ENCODE results near the gene BCL11B.

BCL11B gene

DNA sequence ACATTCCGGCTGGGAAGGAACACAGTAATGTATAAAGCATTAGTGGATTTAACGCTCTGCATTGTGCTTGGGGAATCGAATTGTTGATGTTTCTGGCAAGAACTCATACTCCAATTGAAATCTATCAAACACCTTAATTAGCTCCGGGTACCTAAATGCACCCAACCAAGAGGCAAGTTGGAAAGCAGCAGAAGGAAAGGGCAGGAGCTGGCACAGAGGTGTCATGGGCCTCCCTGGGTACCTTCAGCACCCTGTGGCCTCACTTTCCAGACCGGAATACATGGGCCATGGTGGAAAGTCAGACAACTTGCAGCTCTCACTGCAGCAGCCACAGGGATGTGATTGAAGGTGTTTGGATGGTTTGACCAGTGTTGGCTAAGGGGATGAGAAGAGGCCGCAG is 6.8 kb upstream of the BCL11B start:
- ChIA-PET CTCF (interaction anchor here (5.3 kb wide), 1 partner anchor 12 kb away, joined by 23 read pairs; no protein-coding TSS in a partner anchor), POLR2A (no interaction called here)
- no peak for DNase-seq
- WGBS (ENCODE audit: insufficient coverage) = 100% methylated on average over 1 of the region's 6 CpGs
- Histone ChIP-seq H3K4me3 (ENCODE audit: control insufficient read depth in 1 of 7, extremely low read depth in 1 of 7, insufficient read depth in 4 of 7, low read depth in 2 of 7, low read length in 6 of 7) (no peak overlapping the region), H3K9me3 (ENCODE audit: control extremely low read depth in 1 of 5, control insufficient read depth in 4 of 5, insufficient read depth in 2 of 5, low read depth in 1 of 5, low read length in 4 of 5) (no peaks in the 10 kb centered on the region), H3K27me3 (replicated peaks in 2 of 5; ENCODE audit: control insufficient read depth in 4 of 5, insufficient read depth in 5 of 5, low read length in 4 of 5) (peaks cover 6 to 88% (median 42%) of the 10 kb centered on the region in 5 experiments), H3K4me1 (ENCODE audit: control extremely low read depth in 1 of 4, control insufficient read depth in 4 of 4, insufficient read depth in 4 of 4, low read length in 3 of 4) (peaks cover 0 to 8% (median 6%) of the 10 kb centered on the region in 4 experiments), H3K36me3 (ENCODE audit: control insufficient read depth in 4 of 4, insufficient read depth in 4 of 4, low read length in 3 of 4) (no peaks in the 10 kb centered on the region), H3K27ac (ENCODE audit: insufficient read depth in 1 of 2, low read depth in 1 of 2, low read length in 2 of 2, poor library complexity in 1 of 2, severe bottlenecking in 2 of 2) (no peak overlapping the region)

DNA sequence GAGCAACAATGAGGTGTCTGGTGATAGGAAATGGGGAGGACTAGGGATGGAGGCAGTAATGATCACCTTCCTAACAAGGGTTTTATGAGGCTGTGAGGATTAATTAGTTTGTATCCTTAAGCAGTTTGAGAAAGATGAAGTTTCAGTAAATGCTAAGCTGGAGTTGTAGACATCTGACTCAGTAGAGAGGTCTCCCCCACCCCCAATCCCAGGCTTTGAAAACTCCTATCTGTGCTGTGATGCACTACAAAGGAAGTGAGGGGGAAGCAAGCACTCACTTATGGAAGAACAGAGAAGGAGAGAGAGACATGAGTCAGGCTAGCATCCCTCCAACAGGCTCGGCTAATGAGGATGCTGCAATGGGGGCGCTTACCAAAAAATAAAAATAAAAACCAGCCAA is 5.5 kb upstream of the BCL11B start:
- Histone ChIP-seq H3K4me3 (ENCODE audit: control insufficient read depth in 1 of 7, extremely low read depth in 1 of 7, insufficient read depth in 4 of 7, low read depth in 2 of 7, low read length in 6 of 7) (no peak overlapping the region), H3K4me1 (ENCODE audit: control extremely low read depth in 1 of 4, control insufficient read depth in 4 of 4, insufficient read depth in 4 of 4, low read length in 3 of 4) (peaks cover 0 to 21% (median 13%) of the 10 kb centered on the region in 4 experiments), H3K9me3 (ENCODE audit: control extremely low read depth in 1 of 5, control insufficient read depth in 4 of 5, insufficient read depth in 2 of 5, low read depth in 1 of 5, low read length in 4 of 5) (no peaks in the 10 kb centered on the region), H3K36me3 (ENCODE audit: control insufficient read depth in 4 of 4, insufficient read depth in 4 of 4, low read length in 3 of 4) (no peaks in the 10 kb centered on the region), H3K27ac (ENCODE audit: insufficient read depth in 1 of 2, low read depth in 1 of 2, low read length in 2 of 2, poor library complexity in 1 of 2, severe bottlenecking in 2 of 2) (no peak overlapping the region), H3K27me3 (replicated peaks in 2 of 5; ENCODE audit: control insufficient read depth in 4 of 5, insufficient read depth in 5 of 5, low read length in 4 of 5) (peaks cover 6 to 98% (median 49%) of the 10 kb centered on the region in 5 experiments)
- no peak for DNase-seq
- POLR2A ChIA-PET = no interaction called here
- CTCF ChIA-PET = interaction anchor here (5.3 kb wide), 1 partner anchor 11 kb away, joined by 23 read pairs; no protein-coding TSS in a partner anchor
- no CpG with 5 or more reads among the region's 2 CpGs for WGBS (ENCODE audit: insufficient coverage)

DNA sequence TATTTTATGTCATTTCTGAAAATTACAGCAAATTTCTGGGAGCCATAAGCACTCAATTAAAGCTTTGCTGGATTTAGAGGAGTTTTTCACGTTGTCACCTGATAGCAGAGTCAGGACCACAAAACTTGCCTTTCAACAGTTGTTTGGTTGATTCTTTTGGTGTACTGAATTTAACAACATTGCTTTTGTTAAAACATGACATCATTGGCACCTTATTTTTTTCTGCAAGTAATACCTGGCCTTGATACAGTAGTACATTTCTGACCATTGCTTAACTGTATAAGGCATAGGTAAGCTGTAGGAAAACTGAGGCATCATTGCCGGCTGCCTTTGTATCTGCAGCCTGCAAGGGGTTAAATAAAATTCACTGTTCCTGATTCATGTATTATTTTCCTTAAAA is 4.5 kb upstream of the BCL11B start:
- WGBS (ENCODE audit: insufficient coverage) = 40% methylated on average over 1 of the region's 2 CpGs

DNA sequence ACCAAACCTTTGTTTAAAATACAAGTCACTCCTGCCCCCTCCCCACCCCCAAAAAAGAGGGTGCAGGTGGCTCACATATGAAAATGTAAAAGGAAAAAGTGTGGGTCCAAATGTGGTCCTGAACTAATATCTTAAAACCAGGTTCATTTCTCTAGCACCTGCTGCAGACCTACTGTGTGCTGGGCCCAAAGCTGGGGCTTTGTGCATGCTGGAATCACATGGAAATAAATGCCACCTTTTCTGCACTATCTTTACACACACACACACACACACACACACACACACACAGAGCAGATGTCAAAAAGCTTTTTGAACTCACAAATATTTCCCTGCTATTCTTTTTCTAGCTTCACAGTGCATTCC is 3.2 kb upstream of the BCL11B start:
- Histone ChIP-seq H3K9me3 (ENCODE audit: control extremely low read depth in 1 of 5, control insufficient read depth in 4 of 5, insufficient read depth in 2 of 5, low read depth in 1 of 5, low read length in 4 of 5) (no peaks in the 10 kb centered on the region), H3K27me3 (replicated peaks in 2 of 5; ENCODE audit: control insufficient read depth in 4 of 5, insufficient read depth in 5 of 5, low read length in 4 of 5) (peaks cover 5 to 99% (median 52%) of the 10 kb centered on the region in 5 experiments), H3K4me3 (ENCODE audit: control insufficient read depth in 1 of 7, extremely low read depth in 1 of 7, insufficient read depth in 4 of 7, low read depth in 2 of 7, low read length in 6 of 7) (no peak overlapping the region), H3K27ac (ENCODE audit: insufficient read depth in 1 of 2, low read depth in 1 of 2, low read length in 2 of 2, poor library complexity in 1 of 2, severe bottlenecking in 2 of 2) (no peak overlapping the region), H3K4me1 (ENCODE audit: control extremely low read depth in 1 of 4, control insufficient read depth in 4 of 4, insufficient read depth in 4 of 4, low read length in 3 of 4) (peaks cover 3 to 39% (median 30%) of the 10 kb centered on the region in 4 experiments), H3K36me3 (ENCODE audit: control insufficient read depth in 4 of 4, insufficient read depth in 4 of 4, low read length in 3 of 4) (no peaks in the 10 kb centered on the region)
- ChIA-PET CTCF (interaction anchor here (5.3 kb wide), 1 partner anchor 8 kb away, joined by 23 read pairs; no protein-coding TSS in a partner anchor), POLR2A (no interaction called here)
- DNase-seq = no peak

More for the DNA sequence above, 4.5 kb upstream of the BCL11B start:
- CTCF ChIA-PET = interaction anchor here (0.7 to 5.3 kb wide), 3 partner anchors 10 to 1055 kb away, joined by 3 to 23 read pairs (median 3); no protein-coding TSS in a partner anchor
- DNase-seq = no peak
- H3K27me3 ChIP-seq (replicated peaks in 2 of 5; ENCODE audit: control insufficient read depth in 4 of 5, insufficient read depth in 5 of 5, low read length in 4 of 5) = peaks cover 5 to 100% (median 50%) of the 10 kb centered on the region in 5 experiments
- POLR2A ChIA-PET = no interaction called here
- no peak overlapping the region for H3K27ac ChIP-seq (ENCODE audit: insufficient read depth in 1 of 2, low read depth in 1 of 2, low read length in 2 of 2, poor library complexity in 1 of 2, severe bottlenecking in 2 of 2)
- peaks cover 1 to 32% (median 24%) of the 10 kb centered on the region in 4 experiments for H3K4me1 ChIP-seq (ENCODE audit: control extremely low read depth in 1 of 4, control insufficient read depth in 4 of 4, insufficient read depth in 4 of 4, low read length in 3 of 4)
- H3K4me3 ChIP-seq (ENCODE audit: control insufficient read depth in 1 of 7, extremely low read depth in 1 of 7, insufficient read depth in 4 of 7, low read depth in 2 of 7, low read length in 6 of 7) = no peak overlapping the region
- H3K36me3 ChIP-seq (ENCODE audit: control insufficient read depth in 4 of 4, insufficient read depth in 4 of 4, low read length in 3 of 4) = no peaks in the 10 kb centered on the region
- H3K9me3 ChIP-seq (ENCODE audit: control extremely low read depth in 1 of 5, control insufficient read depth in 4 of 5, insufficient read depth in 2 of 5, low read depth in 1 of 5, low read length in 4 of 5) = no peaks in the 10 kb centered on the region

DNA sequence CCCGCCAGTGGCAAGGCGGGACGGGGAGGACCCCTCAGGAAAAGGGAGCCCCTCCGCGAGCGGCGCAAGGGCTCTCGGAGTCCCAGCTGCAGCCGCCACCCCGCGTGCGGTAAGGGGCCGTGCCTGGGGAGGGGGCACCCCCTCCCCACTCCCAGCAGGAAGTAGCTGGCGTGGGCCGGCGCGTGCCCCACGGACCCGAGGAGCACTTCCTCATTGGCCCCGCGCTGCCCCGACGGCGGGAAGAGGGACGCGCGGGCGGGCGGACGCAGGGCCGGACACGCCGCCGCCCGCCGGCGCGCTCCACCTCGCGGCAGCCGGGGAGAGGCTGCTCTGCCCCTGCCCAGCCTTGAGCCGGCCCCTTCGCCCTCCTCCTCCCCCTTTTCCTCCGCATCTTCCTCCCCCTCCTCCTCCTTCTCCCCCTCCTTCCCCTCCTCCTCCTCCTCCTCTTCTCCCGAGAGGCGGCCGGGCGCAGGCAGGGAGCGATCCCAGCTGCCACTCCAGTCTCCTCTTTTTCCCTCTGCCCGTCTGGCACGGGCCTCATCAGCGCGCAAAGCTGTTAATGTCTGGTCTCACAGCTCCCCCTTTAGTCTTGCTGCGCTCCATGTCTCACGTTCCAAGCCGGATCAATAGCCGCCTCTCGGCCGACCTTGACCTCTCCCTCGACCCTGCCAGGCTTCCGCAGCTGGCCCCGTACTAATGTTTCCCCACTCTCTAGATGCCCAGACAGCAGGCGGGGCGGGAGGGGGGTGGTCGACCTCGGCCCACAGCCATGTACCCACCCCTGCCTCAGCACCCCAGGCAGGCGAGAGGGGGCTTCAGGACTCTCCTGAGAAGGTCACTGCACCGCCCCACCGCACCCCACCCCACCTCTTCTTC is 2.6 kb upstream of the BCL11B start:
- ChIA-PET CTCF (interaction anchor here (5.3 kb wide), 1 partner anchor 8 kb away, joined by 23 read pairs; no protein-coding TSS in a partner anchor), POLR2A (no interaction called here)
- H3K4me1 ChIP-seq (ENCODE audit: control extremely low read depth in 1 of 4, control insufficient read depth in 4 of 4, insufficient read depth in 4 of 4, low read length in 3 of 4) = peaks cover 3 to 45% (median 34%) of the 10 kb centered on the region in 4 experiments
- no peak overlapping the region for H3K27ac ChIP-seq (ENCODE audit: insufficient read depth in 1 of 2, low read depth in 1 of 2, low read length in 2 of 2, poor library complexity in 1 of 2, severe bottlenecking in 2 of 2)
- under 1% methylated on average over 65 of the region's 69 CpGs for WGBS (ENCODE audit: insufficient coverage)
- DNase-seq = peak; percentile 42 to 60 (median 46)
- peaks cover 5 to 99% (median 51%) of the 10 kb centered on the region in 5 experiments for H3K27me3 ChIP-seq (replicated peaks in 2 of 5; ENCODE audit: control insufficient read depth in 4 of 5, insufficient read depth in 5 of 5, low read length in 4 of 5)
- H3K4me3 ChIP-seq (ENCODE audit: control insufficient read depth in 1 of 7, extremely low read depth in 1 of 7, insufficient read depth in 4 of 7, low read depth in 2 of 7, low read length in 6 of 7) = peak overlapping the region in 5 of 7 experiments; percentile 6 to 68 (median 51)
- H3K9me3 ChIP-seq (ENCODE audit: control extremely low read depth in 1 of 5, control insufficient read depth in 4 of 5, insufficient read depth in 2 of 5, low read depth in 1 of 5, low read length in 4 of 5) = no peaks in the 10 kb centered on the region
- H3K36me3 ChIP-seq (ENCODE audit: control insufficient read depth in 4 of 4, insufficient read depth in 4 of 4, low read length in 3 of 4) = no peaks in the 10 kb centered on the region

DNA sequence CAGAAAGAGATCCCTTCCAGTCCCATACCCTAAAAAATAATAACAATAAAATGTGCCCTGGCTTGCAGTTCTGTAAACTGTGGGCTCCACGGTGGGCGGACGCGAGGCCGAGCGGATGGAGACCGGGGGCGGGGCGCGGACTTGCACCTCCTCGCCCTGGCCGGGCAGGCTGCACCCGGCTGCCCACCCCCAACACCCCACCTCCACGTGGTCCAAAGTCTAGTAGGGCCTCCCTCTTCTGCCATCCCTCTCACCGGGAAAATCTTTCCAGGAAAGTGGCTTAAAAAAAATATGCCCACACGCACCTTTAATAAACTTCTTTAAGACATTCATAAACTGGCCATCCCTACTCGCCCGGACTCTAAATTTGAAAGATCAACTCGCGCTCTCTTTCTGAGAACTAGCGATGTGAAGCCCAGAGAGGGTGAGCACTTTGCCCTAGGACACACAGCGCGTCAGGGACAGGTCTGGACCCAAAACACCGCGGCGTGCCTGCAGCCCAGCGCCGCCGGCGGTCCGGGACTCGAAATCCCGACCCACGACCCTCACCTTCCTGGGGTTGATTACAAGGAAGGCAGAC is 1.9 kb upstream of the BCL11B start:
- DNase-seq = no peak
- ChIA-PET CTCF (no interaction called here), POLR2A (no interaction called here)
- Histone ChIP-seq H3K27me3 (replicated peaks in 2 of 5; ENCODE audit: control insufficient read depth in 4 of 5, insufficient read depth in 5 of 5, low read length in 4 of 5) (peaks cover 5 to 99% (median 50%) of the 10 kb centered on the region in 5 experiments), H3K4me1 (ENCODE audit: control extremely low read depth in 1 of 4, control insufficient read depth in 4 of 4, insufficient read depth in 4 of 4, low read length in 3 of 4) (peaks cover 3 to 46% (median 34%) of the 10 kb centered on the region in 4 experiments), H3K36me3 (ENCODE audit: control insufficient read depth in 4 of 4, insufficient read depth in 4 of 4, low read length in 3 of 4) (no peaks in the 10 kb centered on the region), H3K4me3 (ENCODE audit: control insufficient read depth in 1 of 7, extremely low read depth in 1 of 7, insufficient read depth in 4 of 7, low read depth in 2 of 7, low read length in 6 of 7) (peak overlapping the region in 5 of 7 experiments; percentile 6 to 68 (median 51)), H3K27ac (ENCODE audit: insufficient read depth in 1 of 2, low read depth in 1 of 2, low read length in 2 of 2, poor library complexity in 1 of 2, severe bottlenecking in 2 of 2) (no peak overlapping the region), H3K9me3 (ENCODE audit: control extremely low read depth in 1 of 5, control insufficient read depth in 4 of 5, insufficient read depth in 2 of 5, low read depth in 1 of 5, low read length in 4 of 5) (no peaks in the 10 kb centered on the region)
- 0% methylated on average over 31 of the region's 34 CpGs for WGBS (ENCODE audit: insufficient coverage)
